H1 (cell line): ENCODE data around the gene SLC25A12. TPM values are rescaled to one million over a fixed set of nuclear protein-coding genes. Genes with fewer than 3 reads are reported as not detected.

ENCODE experiments used
- polyA plus RNA-seq, 7 experiments: library from polyadenylated mRNA; depleted of rRNA in 3 of 7; stranded (reverse) in 5 of 7; unstranded in 2 of 7; fragments of >200 nt in 5 of 7; fragments of 200-250 nt in 2 of 7; gene quantifications; 1 replicate in 5 of 7; 2 replicates in 1 of 7; 4 replicates in 1 of 7; pipeline versions ENCODE4 v1.2.1 to v1.2.3, GENCODE V29; 2011 to 2013; ENCODE audit warnings: missing spikeins in 2 of 7, mixed read lengths in 2 of 7
- small RNA-seq: library from polyadenylated mRNA; stranded (forward); fragments of <200 nt; extraction: miRNeasy Mini kit (QIAGEN cat#:217004); gene quantifications from one replicate; pipeline ENCODE3, GENCODE V24; 2013; ENCODE audit not compliant: insufficient read depth
- total RNA-seq: library from RNA; stranded (reverse); fragmentation: NEBNext Ultra II Directional; extraction: Animal tissue kit (Norgen Biotek cat#: 25700); gene quantifications from 2 replicates; pipeline ENCODE4 v1.2.1, GENCODE V29; 2021

The SLC25A12 gene
- total and polyA plus RNA-seq, 2 of the 8 experiments (the other 6 are each of a cell fraction or from before 2014, with no cell fraction given), result 7.7 to 10.2 TPM

Small RNA genes within 50 kb of the gene (small RNA-seq; reads per million reads assigned to genes)
- gene RNU6-182P, result not detected

Other genes with a start within 250 kb of the SLC25A12 start
- gene DYNC1I2, start 206.8 kb downstream of the SLC25A12 start, total RNA-seq, result 65.6 and 68.1 TPM in 2 replicates
- gene DYNC1I2, start 206.8 kb downstream of the SLC25A12 start, polyA plus RNA-seq (2011; rRNA removed), result 38.4 and 67.3 TPM in 2 replicates
- 68.4 and 74.2 TPM in 2 replicates for gene HAT1, start 28.2 kb upstream of the SLC25A12 start, total RNA-seq
- 21.2 and 44.6 TPM in 2 replicates for gene HAT1, start 28.2 kb upstream of the SLC25A12 start, polyA plus RNA-seq (2011; rRNA removed)
- gene METAP1D, start 105.7 kb upstream of the SLC25A12 start, total RNA-seq, result 6.2 and 6.4 TPM in 2 replicates
- 3.9 and 4.7 TPM in 2 replicates for gene METAP1D, start 105.7 kb upstream of the SLC25A12 start, polyA plus RNA-seq (2011; rRNA removed)
- not detected in 2 replicates for gene DLX1, start 191.3 kb upstream of the SLC25A12 start, total RNA-seq
- 0.05 and 0.11 TPM in 2 replicates for gene DLX1, start 191.3 kb upstream of the SLC25A12 start, polyA plus RNA-seq (2011; rRNA removed)
- 0.13 and 0.45 TPM in 2 replicates for gene DLX2, start 208.7 kb upstream of the SLC25A12 start, total RNA-seq
- gene DLX2, start 208.7 kb upstream of the SLC25A12 start, polyA plus RNA-seq (2011; rRNA removed), result 0.05 TPM in 1 of 2 replicates, not detected in the other